ENCODE results near the gene SLC4A2.
"Not testable (repeated sequence)": the region's sequence is repeated elsewhere in the genome, so short reads cannot be mapped to it uniquely, and the experiment has no call there.

SLC4A2 gene

GRCh38 chr7:151023232-151023631 is 36.2 kb upstream of the SLC4A2 start:
- no peak for DNase-seq
- Histone ChIP-seq H3K9me3 (ENCODE audit: control insufficient read depth, low read length) (no peaks in the 10 kb centered on the region), H3K27me3 (replicated peaks; ENCODE audit: control insufficient read depth, insufficient read depth, low read length, poor library complexity, severe bottlenecking) (peaks cover 2% of the 10 kb centered on the region), H3K4me3 (ENCODE audit: insufficient read depth, low read depth, low read length, poor library complexity, severe bottlenecking) (no peak overlapping the region), H3K36me3 (ENCODE audit: control insufficient read depth, insufficient read depth, low read length) (no peaks in the 10 kb centered on the region), H3K27ac (ENCODE audit: insufficient read depth, low read length, poor library complexity, severe bottlenecking) (no peak overlapping the region), H3K4me1 (ENCODE audit: control insufficient read depth, insufficient read depth, low read length, poor library complexity, severe bottlenecking) (peaks cover 10% of the 10 kb centered on the region)

GRCh38 chr7:151024435-151025056 is 34.8 kb upstream of the SLC4A2 start, which contains the start of gene ATG9B:
Gene ATG9B (minus strand): TSS chr7:151024494. CDS start chr7:151024423, 71 bp downstream.
- Histone ChIP-seq H3K27ac (ENCODE audit: insufficient read depth, low read length, poor library complexity, severe bottlenecking) (no peak within 1 kb of the TSS), H3K36me3 (ENCODE audit: control insufficient read depth, insufficient read depth, low read length) (no peaks in the 10 kb centered on the region), H3K4me1 (ENCODE audit: control insufficient read depth, insufficient read depth, low read length, poor library complexity, severe bottlenecking) (no peaks in the 10 kb centered on the region), H3K27me3 (replicated peaks; ENCODE audit: control insufficient read depth, insufficient read depth, low read length, poor library complexity, severe bottlenecking) (peaks cover 2% of the 10 kb centered on the region), H3K9me3 (ENCODE audit: control insufficient read depth, low read length) (no peaks in the 10 kb centered on the region), H3K4me3 (ENCODE audit: insufficient read depth, low read depth, low read length, poor library complexity, severe bottlenecking) (no peak within 1 kb of the TSS)
- DNase-seq = no peak

- H3K36me3 ChIP-seq (ENCODE audit: control insufficient read depth, insufficient read depth, low read length) = no peaks in the 10 kb centered on the region
- H3K4me1 ChIP-seq (ENCODE audit: control insufficient read depth, insufficient read depth, low read length, poor library complexity, severe bottlenecking) = no peaks in the 10 kb centered on the region
- DNase-seq = no peak
- no peaks in the 10 kb centered on the region for H3K27me3 ChIP-seq (replicated peaks; ENCODE audit: control insufficient read depth, insufficient read depth, low read length, poor library complexity, severe bottlenecking)
- H3K27ac ChIP-seq (ENCODE audit: insufficient read depth, low read length, poor library complexity, severe bottlenecking) = no peak overlapping the region
- no peak overlapping the region for H3K4me3 ChIP-seq (ENCODE audit: insufficient read depth, low read depth, low read length, poor library complexity, severe bottlenecking)
- H3K9me3 ChIP-seq (ENCODE audit: control insufficient read depth, low read length) = no peaks in the 10 kb centered on the region
Measured at GRCh38 chr7:151025924-151026671, 33.3 kb upstream of the SLC4A2 start.

GRCh38 chr7:151026771-151027727 is 32.3 kb upstream of the SLC4A2 start:
- not testable (repeated sequence) for H3K4me1 ChIP-seq (ENCODE audit: control insufficient read depth, insufficient read depth, low read length, poor library complexity, severe bottlenecking); H3K4me3 ChIP-seq (ENCODE audit: insufficient read depth, low read depth, low read length, poor library complexity, severe bottlenecking); H3K9me3 ChIP-seq (ENCODE audit: control insufficient read depth, low read length); H3K27me3 ChIP-seq (replicated peaks; ENCODE audit: control insufficient read depth, insufficient read depth, low read length, poor library complexity, severe bottlenecking); DNase-seq; H3K36me3 ChIP-seq (ENCODE audit: control insufficient read depth, insufficient read depth, low read length)
- peak overlapping the region; percentile 86 for H3K27ac ChIP-seq (ENCODE audit: insufficient read depth, low read length, poor library complexity, severe bottlenecking)

- H3K4me1 ChIP-seq (ENCODE audit: control insufficient read depth, insufficient read depth, low read length, poor library complexity, severe bottlenecking); H3K9me3 ChIP-seq (ENCODE audit: control insufficient read depth, low read length); H3K36me3 ChIP-seq (ENCODE audit: control insufficient read depth, insufficient read depth, low read length); H3K27me3 ChIP-seq (replicated peaks; ENCODE audit: control insufficient read depth, insufficient read depth, low read length, poor library complexity, severe bottlenecking); DNase-seq: not testable (repeated sequence)
- Histone ChIP-seq H3K4me3 (ENCODE audit: insufficient read depth, low read depth, low read length, poor library complexity, severe bottlenecking) (peak overlapping the region; percentile 33), H3K27ac (ENCODE audit: insufficient read depth, low read length, poor library complexity, severe bottlenecking) (peak overlapping the region; percentile 86)
Measured at GRCh38 chr7:151027728-151028130, 31.7 kb upstream of the SLC4A2 start.

- H3K36me3 ChIP-seq (ENCODE audit: control insufficient read depth, insufficient read depth, low read length) = peaks cover 4% of the 10 kb centered on the region
- H3K9me3 ChIP-seq (ENCODE audit: control insufficient read depth, low read length) = no peaks in the 10 kb centered on the region
- H3K4me1 ChIP-seq (ENCODE audit: control insufficient read depth, insufficient read depth, low read length, poor library complexity, severe bottlenecking) = no peaks in the 10 kb centered on the region
- DNase-seq = peak; percentile 90 to 98 (median 97)
- peak within 1 kb of the TSS; percentile 77 for H3K4me3 ChIP-seq (ENCODE audit: insufficient read depth, low read depth, low read length, poor library complexity, severe bottlenecking)
- H3K27me3 ChIP-seq (replicated peaks; ENCODE audit: control insufficient read depth, insufficient read depth, low read length, poor library complexity, severe bottlenecking) = no peaks in the 10 kb centered on the region
- peak within 1 kb of the TSS; percentile 86 for H3K27ac ChIP-seq (ENCODE audit: insufficient read depth, low read length, poor library complexity, severe bottlenecking)
Measured at GRCh38 chr7:151028131-151028947, 31.1 kb upstream of the SLC4A2 start, which contains the start of gene ABCB8. Gene ABCB8 (plus strand): TSS chr7:151028450. CDS start chr7:151028516, 66 bp downstream.

- DNase-seq = no peak
- Histone ChIP-seq H3K4me3 (ENCODE audit: insufficient read depth, low read depth, low read length, poor library complexity, severe bottlenecking) (peak overlapping the region; percentile 77), H3K4me1 (ENCODE audit: control insufficient read depth, insufficient read depth, low read length, poor library complexity, severe bottlenecking) (no peaks in the 10 kb centered on the region), H3K27me3 (replicated peaks; ENCODE audit: control insufficient read depth, insufficient read depth, low read length, poor library complexity, severe bottlenecking) (no peaks in the 10 kb centered on the region), H3K27ac (ENCODE audit: insufficient read depth, low read length, poor library complexity, severe bottlenecking) (peak overlapping the region; percentile 86), H3K9me3 (ENCODE audit: control insufficient read depth, low read length) (no peaks in the 10 kb centered on the region), H3K36me3 (ENCODE audit: control insufficient read depth, insufficient read depth, low read length) (peaks cover 8% of the 10 kb centered on the region)
Measured at GRCh38 chr7:151028948-151029501, 30.4 kb upstream of the SLC4A2 start.

- no peak for DNase-seq
- Histone ChIP-seq H3K36me3 (ENCODE audit: control insufficient read depth, insufficient read depth, low read length) (peaks cover 25% of the 10 kb centered on the region), H3K4me3 (ENCODE audit: insufficient read depth, low read depth, low read length, poor library complexity, severe bottlenecking) (no peak overlapping the region), H3K9me3 (ENCODE audit: control insufficient read depth, low read length) (no peaks in the 10 kb centered on the region), H3K4me1 (ENCODE audit: control insufficient read depth, insufficient read depth, low read length, poor library complexity, severe bottlenecking) (no peaks in the 10 kb centered on the region), H3K27me3 (replicated peaks; ENCODE audit: control insufficient read depth, insufficient read depth, low read length, poor library complexity, severe bottlenecking) (no peaks in the 10 kb centered on the region), H3K27ac (ENCODE audit: insufficient read depth, low read length, poor library complexity, severe bottlenecking) (no peak overlapping the region)
Measured at GRCh38 chr7:151031011-151031410, 28.4 kb upstream of the SLC4A2 start.
